22Rv1 (cell line): ENCODE measurements around the gene UBE2F.

ENCODE experiments used
- H3K27ac ChIP-seq: fragments of 450-650 bp; 2 replicates; pipeline ENCODE4 v1.5.1; 2017
- ZFX ChIP-seq: fragments of 450-650 bp; IDR thresholded peaks from 2 replicates; pipeline ENCODE4 v1.6.1; 2017; ENCODE audit warnings: antibody characterized with exemption, borderline replicate concordance
- TF ChIP-seq, protein P1 (sequence below): fragments of 450-650 bp; IDR thresholded peaks from 2 replicates; pipeline ENCODE4 v1.5.1; 2017; ENCODE audit warnings: mild to moderate bottlenecking

UBE2F gene

DNA sequence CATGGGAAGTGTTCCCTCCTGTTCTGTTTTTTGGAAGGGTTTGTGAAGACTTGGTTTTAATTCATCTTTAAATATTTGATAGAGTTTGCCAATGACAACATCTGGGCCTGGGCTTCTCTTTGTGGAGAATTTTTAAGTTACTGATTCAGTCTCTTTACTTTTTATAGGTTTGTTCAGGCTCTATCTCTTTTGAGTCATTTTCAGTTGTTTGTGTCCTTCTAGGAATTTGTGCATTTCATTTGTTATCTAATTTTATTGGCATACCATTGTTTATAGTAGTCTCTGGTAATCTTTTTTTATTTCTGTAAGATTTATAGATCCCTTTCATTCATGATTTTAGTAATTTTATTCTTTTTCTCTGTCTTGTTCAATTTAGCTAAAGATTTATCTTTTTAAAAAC lies 108.6 kb downstream of the UBE2F start:
- H3K27ac ChIP-seq = no peak overlapping the region
- TF ChIP-seq, protein P1, sequence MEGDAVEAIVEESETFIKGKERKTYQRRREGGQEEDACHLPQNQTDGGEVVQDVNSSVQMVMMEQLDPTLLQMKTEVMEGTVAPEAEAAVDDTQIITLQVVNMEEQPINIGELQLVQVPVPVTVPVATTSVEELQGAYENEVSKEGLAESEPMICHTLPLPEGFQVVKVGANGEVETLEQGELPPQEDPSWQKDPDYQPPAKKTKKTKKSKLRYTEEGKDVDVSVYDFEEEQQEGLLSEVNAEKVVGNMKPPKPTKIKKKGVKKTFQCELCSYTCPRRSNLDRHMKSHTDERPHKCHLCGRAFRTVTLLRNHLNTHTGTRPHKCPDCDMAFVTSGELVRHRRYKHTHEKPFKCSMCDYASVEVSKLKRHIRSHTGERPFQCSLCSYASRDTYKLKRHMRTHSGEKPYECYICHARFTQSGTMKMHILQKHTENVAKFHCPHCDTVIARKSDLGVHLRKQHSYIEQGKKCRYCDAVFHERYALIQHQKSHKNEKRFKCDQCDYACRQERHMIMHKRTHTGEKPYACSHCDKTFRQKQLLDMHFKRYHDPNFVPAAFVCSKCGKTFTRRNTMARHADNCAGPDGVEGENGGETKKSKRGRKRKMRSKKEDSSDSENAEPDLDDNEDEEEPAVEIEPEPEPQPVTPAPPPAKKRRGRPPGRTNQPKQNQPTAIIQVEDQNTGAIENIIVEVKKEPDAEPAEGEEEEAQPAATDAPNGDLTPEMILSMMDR = no peak
- TF ChIP-seq ZFX = no peak

DNA sequence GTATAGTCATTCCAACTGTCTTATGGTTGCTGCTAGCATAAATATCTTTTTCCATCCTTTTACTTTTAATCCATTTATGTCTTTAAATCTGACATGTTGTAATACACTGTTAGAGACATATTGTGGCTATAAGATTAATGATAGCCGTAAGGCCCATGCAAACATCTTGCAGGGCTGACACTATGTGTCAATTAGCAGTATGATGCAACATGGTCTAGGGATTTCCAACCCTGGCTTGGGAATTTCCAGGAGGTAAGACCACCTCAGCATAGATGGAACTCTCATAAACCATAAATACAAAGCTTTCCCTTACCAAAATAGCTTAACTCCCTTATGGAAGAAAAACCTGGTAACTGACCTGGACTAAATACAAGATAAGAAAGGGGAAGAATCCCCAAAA lies 110.5 kb downstream of the UBE2F start:
- H3K27ac ChIP-seq = no peak overlapping the region

DNA sequence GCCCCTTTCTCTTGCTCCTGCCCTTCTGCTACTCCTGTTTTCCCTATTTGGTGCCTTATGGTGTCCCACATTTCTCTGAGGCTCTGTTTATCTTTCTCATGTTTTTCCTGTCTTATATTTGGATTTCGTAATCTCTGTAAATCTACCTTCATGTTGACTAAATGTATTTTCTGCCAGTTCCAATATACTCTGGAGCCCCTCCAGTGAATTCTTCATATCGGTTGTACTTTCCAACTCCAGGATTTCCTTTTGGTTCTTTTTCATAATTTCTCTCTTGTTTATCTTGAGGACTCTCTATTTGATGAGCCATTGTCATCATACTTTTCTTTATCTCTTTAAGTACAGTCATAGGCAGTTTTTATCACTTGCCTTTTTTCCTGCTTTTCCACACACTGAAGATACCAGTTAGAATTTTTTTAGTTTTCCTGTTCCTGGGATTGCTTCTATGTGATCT lies 113.1 kb downstream of the UBE2F start:
- H3K27ac ChIP-seq = peak overlapping the region; percentile 2; the same call in 1 of the 2 replicates
- TF ChIP-seq, protein P1 = no peak
- no peak for TF ChIP-seq ZFX

More for the DNA sequence above, 110.5 kb downstream of the UBE2F start:
- no peak for TF ChIP-seq ZFX
- TF ChIP-seq, protein P1 = no peak

DNA sequence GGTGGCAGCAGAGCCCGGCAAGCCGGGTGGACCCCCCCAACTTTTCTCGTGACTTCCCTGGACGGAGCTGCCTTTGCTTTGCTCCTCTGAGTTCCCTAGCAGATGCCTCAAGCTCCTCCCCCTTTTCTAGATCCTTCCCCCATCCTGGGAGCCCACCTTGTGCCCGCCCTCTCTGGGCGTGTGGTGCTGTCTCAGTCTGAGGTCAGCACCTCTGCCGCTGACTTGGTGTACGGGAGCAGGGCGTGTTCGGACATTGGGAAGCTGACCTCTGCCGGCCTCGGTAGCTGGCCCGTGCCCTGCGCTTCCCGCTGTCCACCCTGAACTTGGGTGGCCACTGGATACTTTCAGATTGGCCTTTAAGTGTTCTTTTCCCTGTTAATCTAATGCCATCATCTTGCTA lies 113.7 kb downstream of the UBE2F start:
- H3K27ac ChIP-seq = no peak overlapping the region
- no peak for TF ChIP-seq ZFX
- TF ChIP-seq, protein P1 = no peak

DNA sequence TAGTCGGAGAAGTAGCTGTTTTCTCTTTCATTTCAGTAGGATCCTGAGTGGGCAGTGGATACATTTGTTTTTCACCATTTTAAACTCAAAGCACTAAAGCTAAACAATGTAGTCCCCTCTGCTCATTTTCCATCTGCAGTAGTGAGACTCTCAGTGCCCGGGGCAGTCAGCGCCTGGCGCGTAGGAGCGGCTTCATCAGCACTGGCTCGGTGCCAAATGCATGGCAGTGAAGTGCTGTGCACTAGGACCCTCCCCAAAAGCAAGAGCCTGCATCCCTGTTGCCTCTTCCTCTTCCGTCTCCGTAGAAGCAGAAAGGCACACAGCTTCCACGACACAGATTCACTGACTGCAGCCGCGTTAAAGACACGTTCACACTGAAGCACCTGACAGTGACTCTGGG lies 114.3 kb downstream of the UBE2F start:
- no peak overlapping the region for H3K27ac ChIP-seq

DNA sequence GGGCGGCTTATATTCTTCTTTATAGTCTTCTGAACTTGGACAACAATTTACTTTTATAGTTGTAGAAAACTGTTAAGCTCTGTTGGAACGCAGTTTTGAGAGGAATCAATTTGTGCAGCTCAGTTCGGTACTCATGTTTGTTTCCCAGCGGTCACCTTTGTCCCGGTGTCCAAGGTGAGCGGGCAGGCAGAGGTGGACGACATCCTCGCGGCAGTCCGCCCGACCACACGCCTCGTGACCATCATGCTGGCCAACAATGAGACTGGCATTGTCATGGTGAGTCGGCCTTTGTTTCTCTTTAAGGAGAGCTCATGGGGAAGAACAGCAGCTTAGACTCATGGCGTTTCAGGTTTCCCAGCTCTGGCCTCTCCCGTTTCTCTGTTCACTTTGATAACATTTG lies 114.7 kb downstream of the UBE2F start:
- TF ChIP-seq, protein P1 = no peak
- TF ChIP-seq ZFX = no peak
- no peak overlapping the region for H3K27ac ChIP-seq

More for the DNA sequence above, 114.3 kb downstream of the UBE2F start:
- TF ChIP-seq ZFX = no peak
- TF ChIP-seq, protein P1 = no peak

DNA sequence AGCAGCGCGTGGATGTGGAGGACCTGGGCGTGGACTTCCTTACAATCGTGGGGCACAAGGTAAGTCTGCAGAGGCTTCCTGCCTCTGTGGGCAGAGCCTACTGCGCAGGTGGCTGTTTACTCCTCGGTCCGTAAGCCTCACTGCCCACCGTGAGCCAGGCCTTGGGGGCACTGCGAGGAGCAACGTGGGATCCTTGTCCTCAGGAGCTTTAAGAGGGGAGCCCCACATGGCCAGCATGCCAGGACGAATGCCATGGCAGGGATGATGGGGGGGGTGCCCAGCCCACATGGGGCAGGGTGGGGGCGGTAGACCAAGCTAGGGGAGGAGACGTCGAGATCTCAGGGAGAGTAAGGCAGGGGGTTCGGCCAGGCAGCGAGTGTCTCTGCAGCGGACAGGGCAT lies 115.3 kb downstream of the UBE2F start:
- TF ChIP-seq, protein P1 = no peak
- TF ChIP-seq ZFX = no peak
- H3K27ac ChIP-seq = no peak overlapping the region
